H7 (cell line): Measurements from ENCODE around the gene ATP8B4. TPM values are rescaled to one million over a fixed set of nuclear protein-coding genes. Genes with fewer than 3 reads are reported as not detected.
"Not testable (repeated sequence)": the region's sequence is repeated elsewhere in the genome, so short reads cannot be mapped to it uniquely, and the experiment has no call there.

Source experiments
- DNase-seq: peaks from one replicate; pipeline ENCODE4 v3.0.0; 2012
- H3K27me3 ChIP-seq: 2 replicates; pipeline ENCODE4 v1.6.0; 2011; ENCODE audit warnings: mild to moderate bottlenecking, low read length; ENCODE audit not compliant: control insufficient read depth, insufficient read depth
- H3K36me3 ChIP-seq: replicated peaks from 2 replicates; pipeline ENCODE4 v1.5.1; 2011; ENCODE audit warnings: low read length; ENCODE audit not compliant: control insufficient read depth, insufficient read depth
- H3K4me3 ChIP-seq: 2 replicates; pipeline ENCODE4 v1.5.1; 2011; ENCODE audit warnings: low read depth, mild to moderate bottlenecking, control low read depth, low read length, moderate library complexity; ENCODE audit not compliant: insufficient read depth
- total RNA-seq: library from RNA; depleted of rRNA; stranded (reverse); fragments of >200 nt; shearing (Covaris generic); gene quantifications from 2 replicates; pipeline ENCODE4 v1.2.3, GENCODE V29; 2014; rRNA removed

ATP8B4 gene, protein sequence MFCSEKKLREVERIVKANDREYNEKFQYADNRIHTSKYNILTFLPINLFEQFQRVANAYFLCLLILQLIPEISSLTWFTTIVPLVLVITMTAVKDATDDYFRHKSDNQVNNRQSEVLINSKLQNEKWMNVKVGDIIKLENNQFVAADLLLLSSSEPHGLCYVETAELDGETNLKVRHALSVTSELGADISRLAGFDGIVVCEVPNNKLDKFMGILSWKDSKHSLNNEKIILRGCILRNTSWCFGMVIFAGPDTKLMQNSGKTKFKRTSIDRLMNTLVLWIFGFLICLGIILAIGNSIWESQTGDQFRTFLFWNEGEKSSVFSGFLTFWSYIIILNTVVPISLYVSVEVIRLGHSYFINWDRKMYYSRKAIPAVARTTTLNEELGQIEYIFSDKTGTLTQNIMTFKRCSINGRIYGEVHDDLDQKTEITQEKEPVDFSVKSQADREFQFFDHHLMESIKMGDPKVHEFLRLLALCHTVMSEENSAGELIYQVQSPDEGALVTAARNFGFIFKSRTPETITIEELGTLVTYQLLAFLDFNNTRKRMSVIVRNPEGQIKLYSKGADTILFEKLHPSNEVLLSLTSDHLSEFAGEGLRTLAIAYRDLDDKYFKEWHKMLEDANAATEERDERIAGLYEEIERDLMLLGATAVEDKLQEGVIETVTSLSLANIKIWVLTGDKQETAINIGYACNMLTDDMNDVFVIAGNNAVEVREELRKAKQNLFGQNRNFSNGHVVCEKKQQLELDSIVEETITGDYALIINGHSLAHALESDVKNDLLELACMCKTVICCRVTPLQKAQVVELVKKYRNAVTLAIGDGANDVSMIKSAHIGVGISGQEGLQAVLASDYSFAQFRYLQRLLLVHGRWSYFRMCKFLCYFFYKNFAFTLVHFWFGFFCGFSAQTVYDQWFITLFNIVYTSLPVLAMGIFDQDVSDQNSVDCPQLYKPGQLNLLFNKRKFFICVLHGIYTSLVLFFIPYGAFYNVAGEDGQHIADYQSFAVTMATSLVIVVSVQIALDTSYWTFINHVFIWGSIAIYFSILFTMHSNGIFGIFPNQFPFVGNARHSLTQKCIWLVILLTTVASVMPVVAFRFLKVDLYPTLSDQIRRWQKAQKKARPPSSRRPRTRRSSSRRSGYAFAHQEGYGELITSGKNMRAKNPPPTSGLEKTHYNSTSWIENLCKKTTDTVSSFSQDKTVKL
- total RNA-seq, result not detected in 2 replicates

GRCh38 chr15:50119063-50120040 is at the start of gene ATP8B4:
TSS of gene ATP8B4 (minus strand) at chr15:50119233. CDS start at chr15:50106966, 12,267 bp downstream.
- peak; percentile 18 for DNase-seq
- Histone ChIP-seq H3K27me3 (no peaks in the 10 kb centered on the region), H3K4me3 (no peak within 1 kb of the TSS), H3K36me3 (no peaks in the 10 kb centered on the region)

- Histone ChIP-seq H3K4me3 (no peak overlapping the region), H3K27me3 (no peaks in the 10 kb centered on the region), H3K36me3 (no peaks in the 10 kb centered on the region)
- DNase-seq, result no peak
These were observed 49.3 kb upstream of the ATP8B4 start for GRCh38 chr15:50168379-50168778.

GRCh38 chr15:50167110-50167509 is 48.1 kb upstream of the ATP8B4 start:
- Histone ChIP-seq H3K36me3 (no peaks in the 10 kb centered on the region), H3K4me3 (no peak overlapping the region), H3K27me3 (no peaks in the 10 kb centered on the region)
- DNase-seq, result no peak

- no peak overlapping the region for H3K4me3 ChIP-seq
- no peaks in the 10 kb centered on the region for H3K36me3 ChIP-seq
- no peak for DNase-seq
- no peaks in the 10 kb centered on the region for H3K27me3 ChIP-seq
These were observed 47.2 kb upstream of the ATP8B4 start for GRCh38 chr15:50166216-50166615.

DNA sequence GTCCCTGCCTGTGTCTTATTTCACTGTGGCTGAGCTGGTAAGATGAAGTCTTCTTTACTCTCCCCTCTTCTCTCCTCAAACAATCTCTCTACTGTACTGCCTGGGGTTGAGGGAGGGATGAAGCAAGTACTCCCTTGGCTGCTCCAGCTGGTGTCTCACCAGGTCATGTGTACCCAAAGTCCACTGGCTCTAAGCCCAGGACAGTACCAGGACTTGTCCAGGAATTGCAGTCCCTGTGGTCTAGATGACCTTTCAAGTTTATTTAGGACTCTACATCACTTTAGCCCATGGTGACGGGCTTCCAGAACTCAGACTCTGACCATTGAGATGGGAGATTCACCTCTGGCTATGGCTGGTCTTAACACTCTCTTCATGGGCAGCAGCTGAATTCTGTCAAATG is 45.4 kb upstream of the ATP8B4 start:
- Histone ChIP-seq H3K4me3 (no peak overlapping the region), H3K36me3 (no peaks in the 10 kb centered on the region), H3K27me3 (no peaks in the 10 kb centered on the region)
- no peak for DNase-seq

- Histone ChIP-seq H3K36me3 (no peaks in the 10 kb centered on the region), H3K4me3 (no peak overlapping the region), H3K27me3 (no peaks in the 10 kb centered on the region)
- no peak for DNase-seq
These were observed 44.8 kb upstream of the ATP8B4 start for GRCh38 chr15:50163719-50164410.

DNA sequence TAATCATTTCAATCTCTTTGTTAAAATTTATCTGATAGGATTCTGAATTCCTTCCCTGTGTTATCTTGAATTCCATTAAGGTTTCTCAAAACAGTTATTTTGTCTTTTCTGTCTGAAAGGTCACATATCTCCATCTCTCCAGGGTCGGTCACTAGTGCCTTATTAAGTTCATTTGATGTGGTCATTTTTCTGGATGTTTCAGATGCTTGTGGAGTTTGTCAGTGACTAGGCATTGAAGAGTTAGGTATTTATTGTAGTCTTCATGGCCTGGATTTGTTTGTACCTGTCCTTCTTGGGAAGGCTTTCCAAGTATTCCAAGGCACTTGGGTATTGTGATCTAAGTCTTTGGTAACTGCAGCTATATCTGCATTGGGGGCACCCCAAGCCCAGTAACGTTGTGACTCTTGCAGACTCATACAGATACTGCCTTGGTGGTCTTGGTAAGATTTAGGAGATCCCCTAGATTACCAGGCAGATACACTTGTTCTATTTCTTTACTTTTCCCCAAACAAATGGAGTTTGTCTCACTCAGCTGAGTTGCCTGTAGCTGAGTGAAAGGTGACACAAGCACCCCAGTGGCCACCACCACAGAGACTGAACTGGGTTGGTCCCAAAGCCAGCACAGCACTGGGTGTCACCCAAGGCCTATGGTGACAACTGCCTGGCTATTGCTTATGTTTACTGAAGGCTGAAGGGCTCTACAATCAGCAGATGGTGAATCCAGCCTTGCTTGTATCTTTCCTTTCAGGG is 44.1 kb upstream of the ATP8B4 start:
- H3K27me3 ChIP-seq, result no peaks in the 10 kb centered on the region
- H3K36me3 ChIP-seq, result no peaks in the 10 kb centered on the region
- no peak for DNase-seq
- H3K4me3 ChIP-seq, result no peak overlapping the region

GRCh38 chr15:50158236-50158635 is 39.2 kb upstream of the ATP8B4 start:
- not testable (repeated sequence) for H3K36me3 ChIP-seq, DNase-seq, H3K4me3 ChIP-seq, H3K27me3 ChIP-seq

- Histone ChIP-seq H3K36me3 (no peaks in the 10 kb centered on the region), H3K4me3 (no peak overlapping the region), H3K27me3 (no peaks in the 10 kb centered on the region)
- no peak for DNase-seq
These were observed 32.4 kb upstream of the ATP8B4 start for GRCh38 chr15:50151476-50151875.

GRCh38 chr15:50150851-50151250 is 31.8 kb upstream of the ATP8B4 start:
- no peaks in the 10 kb centered on the region for H3K36me3 ChIP-seq
- no peak for DNase-seq

DNA sequence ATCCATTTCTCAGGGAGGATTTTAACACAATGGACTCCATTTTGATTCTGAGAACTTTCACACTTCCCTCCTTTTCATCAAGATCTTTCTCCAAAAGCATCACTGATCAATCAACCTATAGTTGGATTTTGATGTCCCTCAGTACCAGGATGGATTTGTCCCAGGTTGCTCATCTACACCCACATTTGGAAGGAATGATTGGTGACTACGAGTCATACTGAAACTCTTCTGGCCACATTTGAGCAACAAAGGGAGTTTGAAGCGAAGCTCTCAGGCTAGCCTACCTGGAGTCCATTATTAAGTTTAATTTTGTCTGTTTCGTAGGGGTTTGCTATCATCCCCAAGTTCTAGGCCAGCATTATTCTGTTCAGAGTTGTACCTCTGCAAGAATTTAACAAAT is 31.3 kb upstream of the ATP8B4 start:
- no peaks in the 10 kb centered on the region for H3K27me3 ChIP-seq
- no peak overlapping the region for H3K4me3 ChIP-seq
- no peak for DNase-seq
- H3K36me3 ChIP-seq, result no peaks in the 10 kb centered on the region

More at GRCh38 chr15:50150851-50151250, 31.8 kb upstream of the ATP8B4 start:
- H3K27me3 ChIP-seq, result no peaks in the 10 kb centered on the region
- H3K4me3 ChIP-seq, result no peak overlapping the region

DNA sequence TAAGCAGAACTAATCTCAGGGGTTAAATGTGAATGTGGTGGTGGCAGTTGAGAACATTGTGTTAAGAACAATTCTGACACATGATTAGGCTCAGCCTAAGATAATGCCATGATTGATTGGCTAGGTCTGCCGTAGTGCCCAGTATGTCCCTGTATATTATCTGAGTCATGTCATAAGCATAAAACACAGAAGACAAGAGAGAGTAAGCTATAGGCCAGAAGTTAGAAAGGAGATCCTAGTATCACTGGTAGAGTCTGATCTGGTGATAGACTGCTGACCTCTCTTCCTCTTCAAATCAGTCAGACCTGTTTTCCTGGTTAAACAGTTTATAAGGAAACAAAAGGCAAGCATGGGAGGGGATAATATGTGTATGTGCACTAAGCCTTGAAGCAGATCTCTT is 30.1 kb upstream of the ATP8B4 start:
- H3K36me3 ChIP-seq, result no peaks in the 10 kb centered on the region
- DNase-seq, result no peak
- no peaks in the 10 kb centered on the region for H3K27me3 ChIP-seq
- no peak overlapping the region for H3K4me3 ChIP-seq
